Astrocyte (in vitro differentiated cells and primary cell): ENCODE measurements around the gene ASIC4.

ENCODE experiments used
- EZH2 ChIP-seq: IDR thresholded peaks from 2 replicates; pipeline ENCODE4 v1.6.1; 2012; ENCODE audit warnings: mild to moderate bottlenecking, low read length, inconsistent platforms; ENCODE audit not compliant: insufficient read depth
- TF ChIP-seq, protein P1 (sequence below): IDR thresholded peaks from 2 replicates; pipeline ENCODE4 v1.5.1; 2011; ENCODE audit warnings: low read depth, mild to moderate bottlenecking, inconsistent platforms, low read length, moderate library complexity; ENCODE audit not compliant: insufficient read depth

- TF ChIP-seq, protein P1, sequence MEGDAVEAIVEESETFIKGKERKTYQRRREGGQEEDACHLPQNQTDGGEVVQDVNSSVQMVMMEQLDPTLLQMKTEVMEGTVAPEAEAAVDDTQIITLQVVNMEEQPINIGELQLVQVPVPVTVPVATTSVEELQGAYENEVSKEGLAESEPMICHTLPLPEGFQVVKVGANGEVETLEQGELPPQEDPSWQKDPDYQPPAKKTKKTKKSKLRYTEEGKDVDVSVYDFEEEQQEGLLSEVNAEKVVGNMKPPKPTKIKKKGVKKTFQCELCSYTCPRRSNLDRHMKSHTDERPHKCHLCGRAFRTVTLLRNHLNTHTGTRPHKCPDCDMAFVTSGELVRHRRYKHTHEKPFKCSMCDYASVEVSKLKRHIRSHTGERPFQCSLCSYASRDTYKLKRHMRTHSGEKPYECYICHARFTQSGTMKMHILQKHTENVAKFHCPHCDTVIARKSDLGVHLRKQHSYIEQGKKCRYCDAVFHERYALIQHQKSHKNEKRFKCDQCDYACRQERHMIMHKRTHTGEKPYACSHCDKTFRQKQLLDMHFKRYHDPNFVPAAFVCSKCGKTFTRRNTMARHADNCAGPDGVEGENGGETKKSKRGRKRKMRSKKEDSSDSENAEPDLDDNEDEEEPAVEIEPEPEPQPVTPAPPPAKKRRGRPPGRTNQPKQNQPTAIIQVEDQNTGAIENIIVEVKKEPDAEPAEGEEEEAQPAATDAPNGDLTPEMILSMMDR, result no peak
- TF ChIP-seq EZH2, result no peak
Measured at GRCh38 chr2:219493086-219493485, 21.2 kb upstream of the ASIC4 start.
